ENCODE data around the gene COX7A2L. TPM values are rescaled to one million over a fixed set of nuclear protein-coding genes. Genes with fewer than 3 reads are reported as not detected.

COX7A2L gene
- total and polyA plus RNA-seq, 2 of the 8 experiments (the other 6 are each of a cell fraction or from before 2014, with no cell fraction given): 85.6 to 114 TPM

DNA sequence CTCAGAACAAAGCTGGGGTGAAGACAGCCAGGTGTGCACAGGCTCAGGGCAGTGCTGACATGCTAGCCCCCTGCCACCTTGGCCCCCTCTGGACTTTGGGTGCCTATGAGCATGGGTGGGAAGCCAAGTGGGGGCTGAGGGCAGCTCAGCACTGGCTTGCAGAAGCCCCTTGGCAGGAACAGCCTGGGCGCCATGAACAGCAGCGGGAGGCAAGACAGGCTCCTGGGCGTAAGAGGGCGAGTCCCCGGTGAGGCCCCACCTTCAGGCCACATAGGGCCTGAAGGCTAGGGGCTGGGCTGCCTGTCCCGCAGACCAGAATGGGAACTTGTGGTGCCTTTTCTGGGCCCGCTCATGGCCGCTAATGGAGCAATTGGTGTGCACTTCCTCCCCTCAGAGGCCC lies 47.0 kb upstream of the COX7A2L start:
- no peak overlapping the region for H4K5ac ChIP-seq (ENCODE audit: insufficient read length, low read depth, low read length)

More for the DNA sequence above, 47.0 kb upstream of the COX7A2L start:
- H3K4me2 ChIP-seq (ENCODE audit: insufficient read depth in 1 of 2, low read depth in 2 of 2, low read length in 2 of 2): no peak overlapping the region
- H3K23me2 ChIP-seq (ENCODE audit: low read depth, low read length): no peaks in the 10 kb centered on the region
- TF ChIP-seq CHD2 (IDR thresholded peaks at IDR 0.05; ENCODE audit: low read length) (no peak), EGR1 (IDR thresholded peaks at IDR 0.05; ENCODE audit: borderline replicate concordance, low read depth, low read length) (no peak), CBX8 (IDR thresholded peaks at IDR 0.05; ENCODE audit: borderline replicate concordance, low read depth, low read length) (no peak), POU5F1 (IDR thresholded peaks at IDR 0.05; ENCODE audit: low read depth, low read length) (no peak), CREB1 (IDR thresholded peaks at IDR 0.05) (no peak), CEBPB (IDR thresholded peaks at IDR 0.05; ENCODE audit: low read depth, low read length) (no peak), JUND (IDR thresholded peaks at IDR 0.05; ENCODE audit: low read length) (no peak), SP2 (IDR thresholded peaks at IDR 0.05; ENCODE audit: low read length) (no peak), SIX5 (IDR thresholded peaks at IDR 0.05; ENCODE audit: low read depth, low read length) (no peak), HDAC2 (IDR thresholded peaks at IDR 0.05; ENCODE audit: borderline replicate concordance in 1 of 2, low read depth in 2 of 2, low read length in 2 of 2) (no peak), BCL11A (IDR thresholded peaks at IDR 0.05; ENCODE audit: low read depth in 2 of 2, low read length in 2 of 2) (no peak), POLR2A (IDR thresholded peaks at IDR 0.05; ENCODE audit: control extremely low read depth in 1 of 2, low read depth in 2 of 2, low read length in 2 of 2) (no peak), JUN (IDR thresholded peaks at IDR 0.05; ENCODE audit: low read depth, low read length) (no peak), YY1 (IDR thresholded peaks at IDR 0.05; ENCODE audit: low read depth, low read length) (no peak)
- TF ChIP-seq, protein P1, sequence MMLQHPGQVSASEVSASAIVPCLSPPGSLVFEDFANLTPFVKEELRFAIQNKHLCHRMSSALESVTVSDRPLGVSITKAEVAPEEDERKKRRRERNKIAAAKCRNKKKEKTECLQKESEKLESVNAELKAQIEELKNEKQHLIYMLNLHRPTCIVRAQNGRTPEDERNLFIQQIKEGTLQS (IDR thresholded peaks at IDR 0.05; ENCODE audit: insufficient read depth, low read depth, low read length): no peak
- H3K27ac ChIP-seq (ENCODE audit: low read depth, low read length): no peak overlapping the region
- no peak overlapping the region for H2BK15ac ChIP-seq (ENCODE audit: low read length)
- no peaks in the 10 kb centered on the region for H3K79me1 ChIP-seq (ENCODE audit: low read depth, low read length)
- peaks cover 0 to 8% (median 4%) of the 10 kb centered on the region in 4 experiments; a peak in 3 of 8 replicates for H3K36me3 ChIP-seq (ENCODE audit: control insufficient read depth in 2 of 4, insufficient read depth in 4 of 4, low read length in 3 of 4)
- CTCF ChIA-PET (ENCODE audit: partially characterized antibody): interaction anchor here (0.7 to 1.9 kb wide), 7 partner anchors 15 to 67 kb away, joined by 3 to 5 read pairs (median 3); no protein-coding TSS in a partner anchor
- no peaks in the 10 kb centered on the region for H3K27me3 ChIP-seq (replicated peaks in 1 of 4; ENCODE audit: control insufficient read depth in 3 of 4, extremely low read depth in 1 of 4, insufficient read depth in 3 of 4, low read length in 3 of 4)
- H3K23ac ChIP-seq (ENCODE audit: insufficient read length): no peak overlapping the region
- no peak overlapping the region for H4K91ac ChIP-seq (replicated peaks; ENCODE audit: insufficient read length, low read length)
- H4K8ac ChIP-seq (ENCODE audit: extremely low read depth, insufficient read depth, low read length): no peak overlapping the region
- H3K18ac ChIP-seq (ENCODE audit: extremely low read depth, low read length): no peak overlapping the region
- no peak overlapping the region for H2AK5ac ChIP-seq (ENCODE audit: low read depth, low read length)
- peaks cover 2 to 12% of the 10 kb centered on the region in 2 experiments; a peak in 3 of 4 replicates for H3K9me3 ChIP-seq (ENCODE audit: insufficient read depth in 2 of 2, low read depth in 1 of 2, low read length in 1 of 2)
- no peak overlapping the region for H2BK5ac ChIP-seq (ENCODE audit: low read depth, low read length)
- H3K4me1 ChIP-seq (replicated peaks in 1 of 4; ENCODE audit: control insufficient read depth in 3 of 4, insufficient read depth in 4 of 4, low read length in 3 of 4): no peaks in the 10 kb centered on the region
- no peaks in the 10 kb centered on the region for H3K79me2 ChIP-seq (ENCODE audit: control insufficient read depth in 1 of 2, insufficient read depth in 2 of 2, low read length in 2 of 2)
- POLR2A ChIA-PET (ENCODE audit: partially characterized antibody): interaction anchor here (1.0 to 1.4 kb wide), 4 partner anchors 9 to 27 kb away, joined by 3 read pairs; no protein-coding TSS in a partner anchor
- H3K14ac ChIP-seq (ENCODE audit: insufficient read length): no peak overlapping the region
- no peak overlapping the region for H2BK20ac ChIP-seq (ENCODE audit: low read length)
- 97% methylated on average over 8 of the region's 8 CpGs; no CpG with 5 or more reads in 1 of the 2 experiments for whole genome bisulfite sequencing, 2 experiments (ENCODE audit: extremely low coverage in 1 of 2, insufficient coverage in 1 of 2, insufficient read length in 1 of 2, insufficient replicate concordance in 2 of 2, low coverage in 1 of 2, low lambda C conversion rate in 2 of 2, missing lambda C conversion rate in 1 of 2)
- H2BK120ac ChIP-seq (replicated peaks; ENCODE audit: low read depth, low read length): no peak overlapping the region
- H3K4ac ChIP-seq (replicated peaks; ENCODE audit: insufficient read length, low read depth, low read length): no peak overlapping the region
- no peak overlapping the region for H2BK12ac ChIP-seq (ENCODE audit: low read depth, low read length)
- FAIRE-seq: no peak
- no peak for DNase-seq (ENCODE audit: low read depth in 1 of 2, low spot score in 2 of 2)
- no peaks in the 10 kb centered on the region for H4K20me1 ChIP-seq (replicated peaks in 1 of 2; ENCODE audit: control insufficient read depth in 1 of 2, insufficient read depth in 2 of 2, low read length in 2 of 2)
- no peak overlapping the region for H2AFZ ChIP-seq (ENCODE audit: low read length)
- no peak overlapping the region for H3K4me3 ChIP-seq (ENCODE audit: extremely low read depth in 1 of 4, insufficient read depth in 2 of 4, low read depth in 3 of 4, low read length in 4 of 4)
- H3K56ac ChIP-seq (replicated peaks; ENCODE audit: insufficient read length, low read depth, low read length): no peak overlapping the region
- no peak overlapping the region for H3K9ac ChIP-seq (replicated peaks in 1 of 4; ENCODE audit: extremely low read depth in 1 of 4, low read depth in 3 of 4, low read length in 3 of 4)

Data from H1 (cell line).